HG02981 (cell line): ENCODE data around the gene ANKRD65.
"Not testable (repeated sequence)": the region's sequence is repeated elsewhere in the genome, so short reads cannot be mapped to it uniquely, and the experiment has no call there.

Experiments used
- ATAC-seq: cut with Tn5 transposase; IDR thresholded peaks from one replicate; pipeline ENCODE4 v1.9.1; 2021; ENCODE audit warnings: mild to moderate bottlenecking, moderate library complexity; ENCODE audit not compliant: unreplicated experiment

The ANKRD65 gene

GRCh38 chr1:1373815-1374588 lies 47.1 kb downstream of the ANKRD65 start:
- ATAC-seq: no peak

GRCh38 chr1:1373051-1373814 lies 47.8 kb downstream of the ANKRD65 start:
- no peak for ATAC-seq

GRCh38 chr1:1371746-1372711 lies 49.0 kb downstream of the ANKRD65 start:
- ATAC-seq: no peak

- no peak for ATAC-seq
Measured at GRCh38 chr1:1371364-1371745, 49.7 kb downstream of the ANKRD65 start.

GRCh38 chr1:1370771-1371300 lies 50.2 kb downstream of the ANKRD65 start:
- no peak for ATAC-seq

GRCh38 chr1:1370094-1370493 lies 51.0 kb downstream of the ANKRD65 start:
- not testable (repeated sequence) for ATAC-seq
